ENCODE data around the gene MMP28. TPM values are rescaled to one million over a fixed set of nuclear protein-coding genes. Genes with fewer than 3 reads are reported as not detected.
A peak's percentile ranks its signal among the peaks of the same experiment; 100 is the strongest.

The MMP28 gene
- total RNA-seq, 1 experiment from 2014 or later: 2.4 TPM

GRCh38 chr17:35743626-35744328, 51.7 kb downstream of the MMP28 start:
- POLR2A ChIA-PET (ENCODE audit: unreplicated experiment): no interaction called here
- H3K36me3 ChIP-seq (ENCODE audit: low read depth, low read length): no peaks in the 10 kb centered on the region
- DNase-seq: peak; percentile 36
- H3K9me3 ChIP-seq (ENCODE audit: low read length): no peaks in the 10 kb centered on the region
- H3K4me2 ChIP-seq (ENCODE audit: low read length): no peak overlapping the region
- no peak for TF ChIP-seq CTCF (conservative IDR thresholded peaks at IDR 0.05; ENCODE audit: low read depth, low read length)
- TF ChIP-seq EZH2phosphoT487 (IDR thresholded peaks at IDR 0.05; ENCODE audit: borderline replicate concordance, low read length): no peak
- no peak for TF ChIP-seq EZH2 (IDR thresholded peaks at IDR 0.05; ENCODE audit: low read length, unreplicated experiment)
- no peak overlapping the region for H3K4me3 ChIP-seq (ENCODE audit: low read length)
- H3K27ac ChIP-seq (ENCODE audit: low read length): no peak overlapping the region
- no peaks in the 10 kb centered on the region for H3K4me1 ChIP-seq (ENCODE audit: insufficient read depth, low read length)
- no peaks in the 10 kb centered on the region for H3K9me2 ChIP-seq (replicated peaks; ENCODE audit: low read length)
- H3K9ac ChIP-seq (ENCODE audit: low read length): no peak overlapping the region
- no peak for ATAC-seq
- no peak overlapping the region for H2AFZ ChIP-seq (ENCODE audit: low read length)
- H3F3A ChIP-seq (ENCODE audit: low read length, unreplicated experiment): no peaks in the 10 kb centered on the region
- no peaks in the 10 kb centered on the region for H3K79me2 ChIP-seq (ENCODE audit: low read length)
- H3K27me3 ChIP-seq (ENCODE audit: low read length): no peaks in the 10 kb centered on the region
- H4K20me1 ChIP-seq (ENCODE audit: low read length): no peaks in the 10 kb centered on the region
- CTCF ChIA-PET: no interaction called here
- no TSS peak for BruUV-seq (replicated peaks)
- intact Hi-C loops (cut with micrococcal nuclease): no loop called here

- intact Hi-C loops (cut with micrococcal nuclease): no loop called here
- no TSS peak for BruUV-seq (replicated peaks)
- Histone ChIP-seq H3K9me3 (ENCODE audit: low read length) (no peaks in the 10 kb centered on the region), H4K20me1 (ENCODE audit: low read length) (no peaks in the 10 kb centered on the region), H3K36me3 (ENCODE audit: low read depth, low read length) (no peaks in the 10 kb centered on the region), H3F3A (ENCODE audit: low read length, unreplicated experiment) (no peaks in the 10 kb centered on the region), H3K4me1 (ENCODE audit: insufficient read depth, low read length) (no peaks in the 10 kb centered on the region), H3K79me2 (ENCODE audit: low read length) (no peaks in the 10 kb centered on the region), H2AFZ (ENCODE audit: low read length) (no peak overlapping the region), H3K9me2 (replicated peaks; ENCODE audit: low read length) (no peaks in the 10 kb centered on the region), H3K27ac (ENCODE audit: low read length) (no peak overlapping the region), H3K4me3 (ENCODE audit: low read length) (no peak overlapping the region), H3K27me3 (ENCODE audit: low read length) (no peaks in the 10 kb centered on the region), H3K9ac (ENCODE audit: low read length) (no peak overlapping the region), H3K4me2 (ENCODE audit: low read length) (no peak overlapping the region)
- TF ChIP-seq EZH2phosphoT487 (IDR thresholded peaks at IDR 0.05; ENCODE audit: borderline replicate concordance, low read length) (no peak), CTCF (conservative IDR thresholded peaks at IDR 0.05; ENCODE audit: low read depth, low read length) (no peak), EZH2 (IDR thresholded peaks at IDR 0.05; ENCODE audit: low read length, unreplicated experiment) (no peak)
- DNase-seq (no peak), ATAC-seq (no peak)
- CTCF ChIA-PET: no interaction called here
- POLR2A ChIA-PET (ENCODE audit: unreplicated experiment): no interaction called here
Measured at GRCh38 chr17:35742896-35743477, 52.5 kb downstream of the MMP28 start.

GRCh38 chr17:35742496-35742895, 52.9 kb downstream of the MMP28 start:
- TF ChIP-seq EZH2phosphoT487 (IDR thresholded peaks at IDR 0.05; ENCODE audit: borderline replicate concordance, low read length) (no peak), EZH2 (IDR thresholded peaks at IDR 0.05; ENCODE audit: low read length, unreplicated experiment) (no peak), CTCF (conservative IDR thresholded peaks at IDR 0.05; ENCODE audit: low read depth, low read length) (no peak)
- H3K36me3 ChIP-seq (ENCODE audit: low read depth, low read length): no peaks in the 10 kb centered on the region
- ATAC-seq: no peak
- intact Hi-C loops (cut with micrococcal nuclease): no loop called here
- no peak overlapping the region for H3K9ac ChIP-seq (ENCODE audit: low read length)
- no peaks in the 10 kb centered on the region for H3K4me1 ChIP-seq (ENCODE audit: insufficient read depth, low read length)
- H3K4me2 ChIP-seq (ENCODE audit: low read length): no peak overlapping the region
- no peak for DNase-seq
- BruUV-seq (replicated peaks): no TSS peak
- ChIA-PET CTCF (no interaction called here), POLR2A (ENCODE audit: unreplicated experiment) (no interaction called here)
- H4K20me1 ChIP-seq (ENCODE audit: low read length): no peaks in the 10 kb centered on the region
- H3K9me3 ChIP-seq (ENCODE audit: low read length): no peaks in the 10 kb centered on the region
- no peak overlapping the region for H3K27ac ChIP-seq (ENCODE audit: low read length)
- no peak overlapping the region for H2AFZ ChIP-seq (ENCODE audit: low read length)
- H3K9me2 ChIP-seq (replicated peaks; ENCODE audit: low read length): no peaks in the 10 kb centered on the region
- no peaks in the 10 kb centered on the region for H3K79me2 ChIP-seq (ENCODE audit: low read length)
- no peak overlapping the region for H3K4me3 ChIP-seq (ENCODE audit: low read length)
- H3F3A ChIP-seq (ENCODE audit: low read length, unreplicated experiment): no peaks in the 10 kb centered on the region
- H3K27me3 ChIP-seq (ENCODE audit: low read length): no peaks in the 10 kb centered on the region

Measured in PC-3 (cell line).